ENCODE data around the gene TPM4. TPM values are rescaled to one million over a fixed set of nuclear protein-coding genes. Genes with fewer than 3 reads are reported as not detected.

Gene TPM4
- total and polyA plus RNA-seq, 2 of the 13 experiments (the other 11 are each of a cell fraction or from before 2014, with no cell fraction given) = 180 to 188 TPM

DNA sequence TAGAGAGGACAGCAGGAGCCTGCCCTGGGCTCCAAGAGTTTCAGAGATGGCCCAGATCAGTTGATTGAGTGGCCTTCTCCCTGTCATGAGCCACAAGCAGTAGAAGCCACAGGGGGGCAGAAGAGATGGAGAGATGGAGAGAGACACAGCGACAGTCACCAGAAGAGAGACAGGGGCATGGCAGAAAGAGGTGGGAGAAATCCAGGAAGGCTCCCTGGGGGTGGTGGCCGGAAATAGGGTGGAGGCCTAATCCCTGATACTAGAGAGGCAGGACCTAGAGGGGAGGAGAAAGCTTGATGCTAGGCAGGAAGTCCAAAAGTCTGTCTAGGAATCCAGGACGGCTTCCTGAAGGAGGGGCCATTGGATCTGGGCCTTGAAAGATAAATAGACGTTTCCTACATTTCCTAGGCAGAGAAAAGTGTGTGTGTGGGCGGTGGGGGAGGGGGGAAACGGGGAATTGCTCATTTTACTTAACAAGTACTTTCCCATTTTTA is 9.6 kb upstream of the TPM4 start (continued):
- TF ChIP-seq HNF1B (CRISPR knock-in tag; IDR thresholded peaks at IDR 0.05) (no peak), NFE2L1 (CRISPR knock-in tag; IDR thresholded peaks at IDR 0.05; ENCODE audit: borderline replicate concordance) (no peak), ZMYM3 (CRISPR knock-in tag; IDR thresholded peaks at IDR 0.05) (peak; percentile 99), GABPB1 (CRISPR knock-in tag; IDR thresholded peaks at IDR 0.05) (peak; percentile 38), ZSCAN31 (CRISPR knock-in tag; IDR thresholded peaks at IDR 0.05; ENCODE audit: low read depth) (no peak), DNMT3B (CRISPR knock-in tag; conservative IDR thresholded peaks at IDR 0.05) (no peak), SNAPC2 (CRISPR knock-in tag; IDR thresholded peaks at IDR 0.05) (no peak), NRL (CRISPR knock-in tag; IDR thresholded peaks at IDR 0.05; ENCODE audit: borderline replicate concordance) (no peak), NKX3-1 (CRISPR knock-in tag; IDR thresholded peaks at IDR 0.05) (no peak), MNT (IDR thresholded peaks at IDR 0.05) (no peak), ZNF256 (CRISPR knock-in tag; conservative IDR thresholded peaks at IDR 0.05) (no peak), KLF15 (CRISPR knock-in tag; IDR thresholded peaks at IDR 0.05; ENCODE audit: borderline replicate concordance) (no peak), NCOR1 (IDR thresholded peaks at IDR 0.05; ENCODE audit: borderline replicate concordance, low read length) (no peak)
- TF ChIP-seq, protein P1, sequence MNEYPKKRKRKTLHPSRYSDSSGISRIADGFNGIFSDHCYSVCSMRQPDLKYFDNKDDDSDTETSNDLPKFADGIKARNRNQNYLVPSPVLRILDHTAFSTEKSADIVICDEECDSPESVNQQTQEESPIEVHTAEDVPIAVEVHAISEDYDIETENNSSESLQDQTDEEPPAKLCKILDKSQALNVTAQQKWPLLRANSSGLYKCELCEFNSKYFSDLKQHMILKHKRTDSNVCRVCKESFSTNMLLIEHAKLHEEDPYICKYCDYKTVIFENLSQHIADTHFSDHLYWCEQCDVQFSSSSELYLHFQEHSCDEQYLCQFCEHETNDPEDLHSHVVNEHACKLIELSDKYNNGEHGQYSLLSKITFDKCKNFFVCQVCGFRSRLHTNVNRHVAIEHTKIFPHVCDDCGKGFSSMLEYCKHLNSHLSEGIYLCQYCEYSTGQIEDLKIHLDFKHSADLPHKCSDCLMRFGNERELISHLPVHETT (CRISPR knock-in tag; conservative IDR thresholded peaks at IDR 0.05) = 0 out of 2 replicates have a peak, but pooled peaks have one; percentile 36
- TF ChIP-seq, protein P2, sequence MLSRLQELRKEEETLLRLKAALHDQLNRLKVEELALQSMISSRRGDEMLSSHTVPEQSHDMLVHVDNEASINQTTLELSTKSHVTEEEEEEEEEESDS (CRISPR knock-in tag; IDR thresholded peaks at IDR 0.05; ENCODE audit: borderline replicate concordance) = no peak
- TF ChIP-seq, protein P3, sequence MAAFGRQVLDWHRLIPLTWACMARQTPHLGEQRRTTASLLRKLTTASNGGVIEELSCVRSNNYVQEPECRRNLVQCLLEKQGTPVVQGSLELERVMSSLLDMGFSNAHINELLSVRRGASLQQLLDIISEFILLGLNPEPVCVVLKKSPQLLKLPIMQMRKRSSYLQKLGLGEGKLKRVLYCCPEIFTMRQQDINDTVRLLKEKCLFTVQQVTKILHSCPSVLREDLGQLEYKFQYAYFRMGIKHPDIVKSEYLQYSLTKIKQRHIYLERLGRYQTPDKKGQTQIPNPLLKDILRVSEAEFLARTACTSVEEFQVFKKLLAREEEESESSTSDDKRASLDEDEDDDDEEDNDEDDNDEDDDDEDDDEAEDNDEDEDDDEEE (CRISPR knock-in tag; IDR thresholded peaks at IDR 0.05) = no peak
- TF ChIP-seq, protein P4, sequence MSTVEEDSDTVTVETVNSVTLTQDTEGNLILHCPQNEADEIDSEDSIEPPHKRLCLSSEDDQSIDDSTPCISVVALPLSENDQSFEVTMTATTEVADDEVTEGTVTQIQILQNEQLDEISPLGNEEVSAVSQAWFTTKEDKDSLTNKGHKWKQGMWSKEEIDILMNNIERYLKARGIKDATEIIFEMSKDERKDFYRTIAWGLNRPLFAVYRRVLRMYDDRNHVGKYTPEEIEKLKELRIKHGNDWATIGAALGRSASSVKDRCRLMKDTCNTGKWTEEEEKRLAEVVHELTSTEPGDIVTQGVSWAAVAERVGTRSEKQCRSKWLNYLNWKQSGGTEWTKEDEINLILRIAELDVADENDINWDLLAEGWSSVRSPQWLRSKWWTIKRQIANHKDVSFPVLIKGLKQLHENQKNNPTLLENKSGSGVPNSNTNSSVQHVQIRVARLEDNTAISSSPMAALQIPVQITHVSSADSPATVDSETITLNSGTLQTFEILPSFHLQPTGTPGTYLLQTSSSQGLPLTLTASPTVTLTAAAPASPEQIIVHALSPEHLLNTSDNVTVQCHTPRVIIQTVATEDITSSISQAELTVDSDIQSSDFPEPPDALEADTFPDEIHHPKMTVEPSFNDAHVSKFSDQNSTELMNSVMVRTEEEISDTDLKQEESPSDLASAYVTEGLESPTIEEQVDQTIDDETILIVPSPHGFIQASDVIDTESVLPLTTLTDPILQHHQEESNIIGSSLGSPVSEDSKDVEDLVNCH (CRISPR knock-in tag; IDR thresholded peaks at IDR 0.05) = no peak
- TF ChIP-seq, protein P5, sequence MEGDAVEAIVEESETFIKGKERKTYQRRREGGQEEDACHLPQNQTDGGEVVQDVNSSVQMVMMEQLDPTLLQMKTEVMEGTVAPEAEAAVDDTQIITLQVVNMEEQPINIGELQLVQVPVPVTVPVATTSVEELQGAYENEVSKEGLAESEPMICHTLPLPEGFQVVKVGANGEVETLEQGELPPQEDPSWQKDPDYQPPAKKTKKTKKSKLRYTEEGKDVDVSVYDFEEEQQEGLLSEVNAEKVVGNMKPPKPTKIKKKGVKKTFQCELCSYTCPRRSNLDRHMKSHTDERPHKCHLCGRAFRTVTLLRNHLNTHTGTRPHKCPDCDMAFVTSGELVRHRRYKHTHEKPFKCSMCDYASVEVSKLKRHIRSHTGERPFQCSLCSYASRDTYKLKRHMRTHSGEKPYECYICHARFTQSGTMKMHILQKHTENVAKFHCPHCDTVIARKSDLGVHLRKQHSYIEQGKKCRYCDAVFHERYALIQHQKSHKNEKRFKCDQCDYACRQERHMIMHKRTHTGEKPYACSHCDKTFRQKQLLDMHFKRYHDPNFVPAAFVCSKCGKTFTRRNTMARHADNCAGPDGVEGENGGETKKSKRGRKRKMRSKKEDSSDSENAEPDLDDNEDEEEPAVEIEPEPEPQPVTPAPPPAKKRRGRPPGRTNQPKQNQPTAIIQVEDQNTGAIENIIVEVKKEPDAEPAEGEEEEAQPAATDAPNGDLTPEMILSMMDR (CRISPR knock-in tag; IDR thresholded peaks at IDR 0.05) = peak; percentile 86
- TF ChIP-seq, protein P6, sequence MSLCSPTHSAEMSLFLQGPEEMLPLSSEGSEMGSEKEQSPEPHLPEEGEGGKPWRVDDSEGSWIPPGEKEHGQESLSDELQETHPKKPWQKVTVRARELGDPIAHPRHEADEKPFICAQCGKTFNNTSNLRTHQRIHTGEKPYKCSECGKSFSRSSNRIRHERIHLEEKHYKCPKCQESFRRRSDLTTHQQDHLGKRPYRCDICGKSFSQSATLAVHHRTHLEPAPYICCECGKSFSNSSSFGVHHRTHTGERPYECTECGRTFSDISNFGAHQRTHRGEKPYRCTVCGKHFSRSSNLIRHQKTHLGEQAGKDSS (CRISPR knock-in tag; IDR thresholded peaks at IDR 0.05; ENCODE audit: borderline replicate concordance, low read depth) = peak; percentile 22; the same call in 1 of the 2 replicates

Data from HepG2 (cell line).